HCT116 (cell line): ENCODE data around the gene RAPGEF1.

Source experiments
- CTCF ChIP-seq, 3 experiments: fragments of 200-600 bp in 1 of 3; sonication (generic) in 1 of 3; IDR thresholded peaks in 2 of 3; conservative IDR thresholded peaks in 1 of 3; 2 replicates each; pipeline ENCODE4 v1.5.1; 2012 to 2017; ENCODE audit warnings: low read depth in 2 of 3, low read length in 2 of 3, antibody characterized with exemption in 1 of 3, borderline replicate concordance in 1 of 3, control low read depth in 1 of 3, mild to moderate bottlenecking in 1 of 3, mixed read lengths in 1 of 3, mixed run types in 1 of 3, moderate library complexity in 1 of 3; ENCODE audit not compliant: insufficient read depth in 1 of 3
- ELF1 ChIP-seq: IDR thresholded peaks from 2 replicates; pipeline ENCODE4 v1.6.1; 2012; ENCODE audit warnings: low read depth, borderline replicate concordance
- EZH2phosphoT487 ChIP-seq: fragments of 200-600 bp; IDR thresholded peaks from 2 replicates; pipeline ENCODE4 v1.6.1; 2018; ENCODE audit warnings: antibody characterized with exemption, borderline replicate concordance
- JUND ChIP-seq: IDR thresholded peaks from 2 replicates; pipeline ENCODE4 v1.6.1; 2012
- MAX ChIP-seq: IDR thresholded peaks from 2 replicates; pipeline ENCODE4 v1.6.1; 2012
- POLR2AphosphoS5 ChIP-seq: IDR thresholded peaks from 2 replicates; pipeline ENCODE4 v1.6.1; 2011; ENCODE audit warnings: mild to moderate bottlenecking, low read depth, low read length, moderate library complexity
- RAD21 ChIP-seq: IDR thresholded peaks from 2 replicates; pipeline ENCODE4 v1.6.1; 2012; ENCODE audit warnings: low read depth, mild to moderate bottlenecking
- REST ChIP-seq: IDR thresholded peaks from 2 replicates; pipeline ENCODE4 v1.6.1; 2012; ENCODE audit warnings: low read depth
- SP1 ChIP-seq: IDR thresholded peaks from 2 replicates; pipeline ENCODE4 v1.6.1; 2012; ENCODE audit warnings: low read depth
- YY1 ChIP-seq: IDR thresholded peaks from 2 replicates; pipeline ENCODE4 v1.6.1; 2011; ENCODE audit warnings: low read length, low read depth, moderate library complexity, mild to moderate bottlenecking; ENCODE audit not compliant: insufficient replicate concordance; ENCODE audit errors: extremely low read depth
- ZFX ChIP-seq: fragments of 450-650 bp; IDR thresholded peaks from 2 replicates; pipeline ENCODE4 v1.6.1; 2017

GRCh38 chr9:131620764-131621520, 118.9 kb downstream of the RAPGEF1 start:
- TF ChIP-seq REST, result no peak
- TF ChIP-seq YY1, result no peak
- TF ChIP-seq CTCF (IDR thresholded peaks at IDR 0.05 in 2 of 3, conservative IDR thresholded peaks at IDR 0.05 in 1 of 3; ENCODE audit: borderline replicate concordance in 1 of 3, insufficient read depth in 1 of 3, low read depth in 2 of 3, low read length in 2 of 3), result no peak
- no peak for TF ChIP-seq RAD21
- TF ChIP-seq JUND, result no peak
- no peak for TF ChIP-seq POLR2AphosphoS5
- TF ChIP-seq EZH2phosphoT487, result no peak
- TF ChIP-seq SP1, result no peak
- no peak for TF ChIP-seq ZFX
- TF ChIP-seq MAX, result no peak
- no peak for TF ChIP-seq ELF1
